Immature natural killer cell (primary cell): ENCODE data around the gene FBXO21. TPM values are rescaled to one million over a fixed set of nuclear protein-coding genes. Genes with fewer than 3 reads are reported as not detected.
"Not testable (repeated sequence)": the region's sequence is repeated elsewhere in the genome, so short reads cannot be mapped to it uniquely, and the experiment has no call there.

Experiments
- DNase-seq, 3 donors: peaks; one replicate each; pipeline ENCODE4 v3.0.0; 2022; ENCODE audit warnings: mixed read lengths in 1 of 3
- H3K27ac Mint-ChIP-seq, 6 donors: one replicate each; pipeline ENCODE4 v1.8.0; 2020; ENCODE audit warnings: mixed read lengths in 6 of 6, mild to moderate bottlenecking in 5 of 6, inconsistent platforms in 4 of 6, moderate library complexity in 3 of 6
- H3K27me3 Mint-ChIP-seq, 3 donors: one replicate each; pipeline ENCODE4 v1.8.0; 2020 to 2021; ENCODE audit warnings: low read depth in 3 of 3, mild to moderate bottlenecking in 3 of 3, mixed read lengths in 3 of 3, moderate library complexity in 3 of 3, inconsistent platforms in 1 of 3
- H3K36me3 Mint-ChIP-seq, 3 donors: one replicate each; pipeline ENCODE4 v1.8.0; 2020; ENCODE audit warnings: mixed read lengths in 3 of 3, inconsistent platforms in 2 of 3, mild to moderate bottlenecking in 2 of 3
- H3K4me1 Mint-ChIP-seq, 2 donors: one replicate each; pipeline ENCODE4 v1.8.0; 2020; ENCODE audit warnings: inconsistent platforms in 2 of 2, mild to moderate bottlenecking in 2 of 2, mixed read lengths in 2 of 2, moderate library complexity in 1 of 2
- H3K4me3 Mint-ChIP-seq, 5 donors: one replicate each; pipeline ENCODE4 v1.8.0; 2020; ENCODE audit warnings: mild to moderate bottlenecking in 5 of 5, mixed read lengths in 5 of 5, inconsistent platforms in 3 of 5, moderate library complexity in 3 of 5
- H3K9me3 Mint-ChIP-seq, 6 donors: one replicate each; pipeline ENCODE4 v1.8.0; 2020; ENCODE audit warnings: mild to moderate bottlenecking in 6 of 6, mixed read lengths in 6 of 6, inconsistent platforms in 4 of 6, moderate library complexity in 3 of 6
- polyA plus RNA-seq, 3 donors: library from polyadenylated mRNA; unstranded; fragments of 300-500 nt; fragmentation: Illumina TruSeq; gene quantifications; one replicate each; pipeline ENCODE4 v1.2.3, GENCODE V29; 2021

FBXO21 gene
- polyA plus RNA-seq, 3 donors from 2014 or later = 32.2 to 52.7 (median 49.2) TPM

- H3K4me3 Mint-ChIP-seq = peak overlapping the region; percentile 79 to 92 (median 83)
- H3K27me3 Mint-ChIP-seq = peaks cover 3 to 10% (median 3%) of the 10 kb centered on the region in 3 donors
- peak overlapping the region in 1 of 6 donors; percentile 62 for H3K27ac Mint-ChIP-seq
- DNase-seq = no peak
- H3K4me1 Mint-ChIP-seq = peaks cover 22 to 29% of the 10 kb centered on the region in 2 donors
- H3K9me3 Mint-ChIP-seq = peaks cover 0 to 2% (median 0%) of the 10 kb centered on the region in 6 donors
- H3K36me3 Mint-ChIP-seq = no peaks in the 10 kb centered on the region
These were observed 93.1 kb downstream of the FBXO21 start for GRCh38 chr12:117097159-117097558.

GRCh38 chr12:117096501-117097042 is 93.7 kb downstream of the FBXO21 start:
- H3K4me3 Mint-ChIP-seq = peak overlapping the region in 4 of 5 donors; percentile 11 to 92 (median 60)
- no peak for DNase-seq
- H3K4me1 Mint-ChIP-seq = peaks cover 24 to 29% of the 10 kb centered on the region in 2 donors
- H3K27me3 Mint-ChIP-seq = peaks cover 2 to 8% (median 3%) of the 10 kb centered on the region in 3 donors
- H3K27ac Mint-ChIP-seq = no peak overlapping the region
- H3K9me3 Mint-ChIP-seq = peaks cover 0 to 2% (median 0%) of the 10 kb centered on the region in 6 donors
- H3K36me3 Mint-ChIP-seq = no peaks in the 10 kb centered on the region

DNA sequence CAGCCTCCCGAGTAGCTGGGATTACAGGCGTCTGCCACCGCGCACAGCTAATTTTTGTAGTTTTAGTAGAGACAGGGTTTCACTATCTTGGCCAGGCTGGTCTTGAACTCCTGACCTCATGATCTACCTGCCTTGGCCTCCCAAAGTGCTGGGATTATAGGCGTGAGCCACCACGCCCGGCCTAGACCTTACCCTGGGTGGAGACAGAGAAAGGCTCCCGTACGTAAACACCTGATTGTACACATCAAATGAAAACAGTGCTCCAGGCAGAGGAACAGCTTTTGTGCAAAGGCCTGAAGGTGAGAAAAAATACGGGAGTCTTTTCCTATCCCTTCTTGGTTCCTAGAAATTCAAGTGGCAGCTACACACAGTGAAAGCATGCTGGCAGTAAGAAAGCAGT is 95.1 kb downstream of the FBXO21 start:
- not testable (repeated sequence) for H3K27me3 Mint-ChIP-seq, H3K4me3 Mint-ChIP-seq, DNase-seq, H3K9me3 Mint-ChIP-seq, H3K36me3 Mint-ChIP-seq
- H3K27ac Mint-ChIP-seq = peak overlapping the region in 1 of 6 donors; percentile 20
- peaks cover 25 to 30% of the 10 kb centered on the region in 2 donors for H3K4me1 Mint-ChIP-seq

GRCh38 chr12:117093918-117094630 is 96.2 kb downstream of the FBXO21 start:
- Mint-ChIP-seq H3K27me3 (peaks cover 1 to 5% (median 3%) of the 10 kb centered on the region in 3 donors), H3K36me3 (peaks cover 8 to 12% (median 9%) of the 10 kb centered on the region in 3 donors), H3K27ac (no peak overlapping the region), H3K4me1 (peaks cover 22 to 30% of the 10 kb centered on the region in 2 donors), H3K4me3 (no peak overlapping the region), H3K9me3 (peaks cover 2 to 8% (median 6%) of the 10 kb centered on the region in 6 donors)
- DNase-seq = no peak

DNA sequence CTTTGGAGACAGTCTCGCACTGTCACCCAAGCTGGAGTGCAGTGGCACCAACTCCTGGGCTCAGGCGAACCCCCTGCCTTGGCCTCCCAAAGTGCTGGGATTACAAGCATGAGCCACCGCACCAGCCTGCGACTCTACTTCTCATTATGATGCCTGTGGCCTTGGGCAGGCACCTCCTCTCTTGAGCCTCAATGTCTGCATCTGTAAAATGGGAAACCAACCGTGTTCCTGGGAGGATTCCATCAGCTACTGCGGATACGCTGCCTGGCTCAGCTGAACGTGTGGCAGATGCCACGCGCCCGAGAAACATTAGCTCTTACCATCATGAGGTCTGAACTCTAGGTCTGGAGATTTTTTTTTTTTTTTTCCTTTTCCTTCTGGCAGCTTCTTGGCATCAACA is 96.8 kb downstream of the FBXO21 start:
- H3K9me3 Mint-ChIP-seq = peaks cover 2 to 9% (median 6%) of the 10 kb centered on the region in 6 donors
- no peak overlapping the region for H3K4me3 Mint-ChIP-seq
- peaks cover 22 to 30% of the 10 kb centered on the region in 2 donors for H3K4me1 Mint-ChIP-seq
- peaks cover 1 to 5% (median 3%) of the 10 kb centered on the region in 3 donors for H3K27me3 Mint-ChIP-seq
- peaks cover 8 to 12% (median 9%) of the 10 kb centered on the region in 3 donors for H3K36me3 Mint-ChIP-seq
- peak overlapping the region in 1 of 6 donors; percentile 19 for H3K27ac Mint-ChIP-seq
- no peak for DNase-seq

DNA sequence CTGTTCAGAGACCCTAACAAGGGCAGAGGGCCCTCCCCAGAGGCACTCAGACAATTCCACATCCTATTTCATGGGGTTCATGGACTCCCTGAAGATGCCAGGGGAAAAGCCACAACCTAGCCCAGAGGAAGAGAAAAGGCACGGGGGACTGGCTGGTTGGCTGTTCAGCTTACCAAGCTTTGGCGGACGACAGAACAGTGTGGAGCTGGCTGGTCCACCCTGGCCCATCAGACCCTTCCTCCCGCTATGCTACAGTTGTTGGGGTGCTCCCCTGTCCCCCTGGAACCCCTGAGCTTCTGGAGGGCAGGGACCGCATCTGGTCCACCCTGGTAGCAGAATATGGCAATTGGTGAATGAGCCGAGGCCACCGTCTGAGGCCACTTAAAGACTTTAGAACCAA is 97.4 kb downstream of the FBXO21 start:
- no peak for DNase-seq
- peaks cover under 1 to 5% (median 1%) of the 10 kb centered on the region in 3 donors for H3K27me3 Mint-ChIP-seq
- no peak overlapping the region for H3K27ac Mint-ChIP-seq
- peaks cover 8 to 12% (median 9%) of the 10 kb centered on the region in 3 donors for H3K36me3 Mint-ChIP-seq
- H3K9me3 Mint-ChIP-seq = peaks cover under 1 to 9% (median 6%) of the 10 kb centered on the region in 6 donors
- no peak overlapping the region for H3K4me3 Mint-ChIP-seq
- peaks cover 20 to 27% of the 10 kb centered on the region in 2 donors for H3K4me1 Mint-ChIP-seq

GRCh38 chr12:117092511-117092780 is 97.8 kb downstream of the FBXO21 start:
- peaks cover 0 to 9% (median 6%) of the 10 kb centered on the region in 6 donors for H3K9me3 Mint-ChIP-seq
- H3K36me3 Mint-ChIP-seq = peaks cover 8 to 12% (median 9%) of the 10 kb centered on the region in 3 donors
- DNase-seq = no peak
- no peak overlapping the region for H3K4me3 Mint-ChIP-seq
- peaks cover 17 to 24% of the 10 kb centered on the region in 2 donors for H3K4me1 Mint-ChIP-seq
- peaks cover 0 to 5% (median 1%) of the 10 kb centered on the region in 3 donors for H3K27me3 Mint-ChIP-seq
- H3K27ac Mint-ChIP-seq = no peak overlapping the region

Other genes starting within 250 kb of the FBXO21 start
- gene TESC, start 91.1 kb downstream of the FBXO21 start, polyA plus RNA-seq = 10 to 100 TPM; 42.6 to 71.3 (median 53.8) TPM
- gene NOS1, start 171.2 kb upstream of the FBXO21 start, polyA plus RNA-seq = not detected